Heart left ventricle (tissue), 13 donors: ENCODE data around the gene CFAP58.

Experiments used
- CTCF ChIP-seq, 12 donors: fragments of 200-600 bp; sonication (generic) in 4 of 12; IDR thresholded peaks; one replicate each; pipeline versions ENCODE4 v1.5.0 to v1.8.0; 2018 to 2022; ENCODE audit warnings: antibody characterized with exemption in 12 of 12, mild to moderate bottlenecking in 5 of 12
- POLR2A ChIP-seq, 2 donors: fragments of 450-650 bp; IDR thresholded peaks; one replicate each; pipeline ENCODE4 v1.6.1; 2017; ENCODE audit warnings: antibody characterized with exemption in 2 of 2, mild to moderate bottlenecking in 2 of 2, moderate library complexity in 2 of 2
- donor health status: ischemic (EF 13 %, LVEDD 7.1; RV severe dilation, severe dysfunction).
- donor health status: DM: no; HTN: yes; CAD: no.
- donor health status: DM: no; HTN: no; CAD: no.
- donor health status: ischemic (EF 25% LVEDD 6.9; RV normal size, moderate dysfunction).
- donor health status: ischemic (EF 25% LVEDD 5.7; RV mildly dilated, moderate dysfunction).
- donor health status: ischemic (EF 35%, LVEDD 5.7; RV mildly dilated, moderate dysfunction).
- donor health status: nonischemic (EF 11% LVEDD 7.7; RV severe dilation, severe dysfunction).
- donor health status: DM: yes; HTN: yes; CAD: no.
- donor health status: PGD.
- donor health status: ischemic (EF 29% LVEDD 5.4; RV normal size, mild dysfunction).
- donor health status: nonischemic (EF 23%, LVEDD 6.1; RV moderate dilation, normal function).

DNA sequence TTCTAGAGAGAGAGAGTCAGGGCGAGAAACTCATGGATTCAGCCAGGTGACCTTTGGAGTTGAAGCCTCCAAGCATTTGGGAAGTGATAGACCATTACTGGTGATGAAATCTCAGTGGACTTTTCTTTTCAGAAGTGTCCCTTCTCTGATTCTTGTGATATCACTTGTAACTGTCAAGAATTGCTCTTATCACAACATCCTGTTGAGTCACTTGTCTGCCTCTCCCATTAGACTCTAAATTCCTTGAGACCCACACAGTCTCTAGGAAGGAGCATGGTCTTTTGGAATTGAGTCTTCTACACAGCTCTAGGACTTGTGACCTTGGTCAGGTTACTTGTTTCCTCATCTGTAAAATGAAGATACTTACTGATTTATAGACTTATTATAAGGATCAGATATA lies 81.0 kb downstream of the CFAP58 start:
- TF ChIP-seq CTCF (IDR thresholded peaks at IDR 0.05) = no peak
- no peak for TF ChIP-seq POLR2A (IDR thresholded peaks at IDR 0.05)
